RWPE2 (cell line): ENCODE data around the gene ZBTB22.
A peak's percentile ranks its signal among the peaks of the same experiment; 100 is the strongest.
"Not testable (repeated sequence)": the region's sequence is repeated elsewhere in the genome, so short reads cannot be mapped to it uniquely, and the experiment has no call there.

ENCODE experiments used
- ATAC-seq: fragments of 200-7000 bp; cut with Tn5 transposase; 3 replicates; pipeline ENCODE4 v1.9.1; 2021; ENCODE audit warnings: low read depth
- DNase-seq: peaks from one replicate; pipeline ENCODE4 v3.0.0-alpha.2; 2020; ENCODE audit warnings: low spot score
- H3K27ac ChIP-seq: fragments of 450-650 bp; 2 replicates; pipeline ENCODE4 v1.5.1; 2017; ENCODE audit warnings: mild to moderate bottlenecking; ENCODE audit not compliant: poor library complexity, severe bottlenecking
- H3K27me3 ChIP-seq: fragments of 250-450 bp; sonication (Bioruptor Pico); 2 replicates; pipeline ENCODE4 v1.5.1; 2021; ENCODE audit warnings: mild to moderate bottlenecking, moderate library complexity; ENCODE audit not compliant: insufficient read depth, poor library complexity, severe bottlenecking
- H3K36me3 ChIP-seq: fragments of 250-450 bp; sonication (Bioruptor Pico); 2 replicates; pipeline ENCODE4 v1.5.1; 2020; ENCODE audit warnings: low read depth, mild to moderate bottlenecking, moderate library complexity
- H3K4me1 ChIP-seq: fragments of 250-450 bp; sonication (Bioruptor Pico); 2 replicates; pipeline ENCODE4 v1.5.1; 2021; ENCODE audit warnings: mild to moderate bottlenecking, moderate library complexity; ENCODE audit not compliant: insufficient read depth, poor library complexity, severe bottlenecking
- H3K4me3 ChIP-seq: fragments of 250-450 bp; sonication (Bioruptor Pico); 2 replicates; pipeline ENCODE4 v1.5.1; 2021; ENCODE audit warnings: mild to moderate bottlenecking, moderate library complexity; ENCODE audit not compliant: severe bottlenecking
- H3K9me3 ChIP-seq: fragments of 250-450 bp; sonication (Bioruptor Pico); 2 replicates; pipeline ENCODE4 v1.5.1; 2021; ENCODE audit warnings: mild to moderate bottlenecking, moderate library complexity; ENCODE audit not compliant: severe bottlenecking
- TF ChIP-seq, protein P1 (sequence below): fragments of 450-650 bp; IDR thresholded peaks from one replicate; pipeline ENCODE4 v1.5.1; 2017; ENCODE audit warnings: mild to moderate bottlenecking, moderate library complexity; ENCODE audit not compliant: poor library complexity, severe bottlenecking

The ZBTB22 gene, protein sequence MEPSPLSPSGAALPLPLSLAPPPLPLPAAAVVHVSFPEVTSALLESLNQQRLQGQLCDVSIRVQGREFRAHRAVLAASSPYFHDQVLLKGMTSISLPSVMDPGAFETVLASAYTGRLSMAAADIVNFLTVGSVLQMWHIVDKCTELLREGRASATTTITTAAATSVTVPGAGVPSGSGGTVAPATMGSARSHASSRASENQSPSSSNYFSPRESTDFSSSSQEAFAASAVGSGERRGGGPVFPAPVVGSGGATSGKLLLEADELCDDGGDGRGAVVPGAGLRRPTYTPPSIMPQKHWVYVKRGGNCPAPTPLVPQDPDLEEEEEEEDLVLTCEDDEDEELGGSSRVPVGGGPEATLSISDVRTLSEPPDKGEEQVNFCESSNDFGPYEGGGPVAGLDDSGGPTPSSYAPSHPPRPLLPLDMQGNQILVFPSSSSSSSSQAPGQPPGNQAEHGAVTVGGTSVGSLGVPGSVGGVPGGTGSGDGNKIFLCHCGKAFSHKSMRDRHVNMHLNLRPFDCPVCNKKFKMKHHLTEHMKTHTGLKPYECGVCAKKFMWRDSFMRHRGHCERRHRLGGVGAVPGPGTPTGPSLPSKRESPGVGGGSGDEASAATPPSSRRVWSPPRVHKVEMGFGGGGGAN

GRCh38 chr6:33317669-33318425 is at the start of gene ZBTB22:
Gene ZBTB22 (minus strand): TSS chr6:33317744. CDS start chr6:33316916, 828 bp downstream.
- ATAC-seq = peak; percentile 80
- peak within 1 kb of the TSS; percentile 82 for H3K27ac ChIP-seq
- H3K4me3 ChIP-seq = peak within 1 kb of the TSS; percentile 47
- H3K36me3 ChIP-seq = peaks cover 31% of the 10 kb centered on the region
- H3K9me3 ChIP-seq = no peaks in the 10 kb centered on the region
- TF ChIP-seq, protein P1, sequence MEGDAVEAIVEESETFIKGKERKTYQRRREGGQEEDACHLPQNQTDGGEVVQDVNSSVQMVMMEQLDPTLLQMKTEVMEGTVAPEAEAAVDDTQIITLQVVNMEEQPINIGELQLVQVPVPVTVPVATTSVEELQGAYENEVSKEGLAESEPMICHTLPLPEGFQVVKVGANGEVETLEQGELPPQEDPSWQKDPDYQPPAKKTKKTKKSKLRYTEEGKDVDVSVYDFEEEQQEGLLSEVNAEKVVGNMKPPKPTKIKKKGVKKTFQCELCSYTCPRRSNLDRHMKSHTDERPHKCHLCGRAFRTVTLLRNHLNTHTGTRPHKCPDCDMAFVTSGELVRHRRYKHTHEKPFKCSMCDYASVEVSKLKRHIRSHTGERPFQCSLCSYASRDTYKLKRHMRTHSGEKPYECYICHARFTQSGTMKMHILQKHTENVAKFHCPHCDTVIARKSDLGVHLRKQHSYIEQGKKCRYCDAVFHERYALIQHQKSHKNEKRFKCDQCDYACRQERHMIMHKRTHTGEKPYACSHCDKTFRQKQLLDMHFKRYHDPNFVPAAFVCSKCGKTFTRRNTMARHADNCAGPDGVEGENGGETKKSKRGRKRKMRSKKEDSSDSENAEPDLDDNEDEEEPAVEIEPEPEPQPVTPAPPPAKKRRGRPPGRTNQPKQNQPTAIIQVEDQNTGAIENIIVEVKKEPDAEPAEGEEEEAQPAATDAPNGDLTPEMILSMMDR = no peak
- DNase-seq = peak; percentile 99
- peaks cover 31% of the 10 kb centered on the region for H3K4me1 ChIP-seq
- H3K27me3 ChIP-seq = no peaks in the 10 kb centered on the region

GRCh38 chr6:33367009-33367714 is 49.6 kb upstream of the ZBTB22 start:
- Histone ChIP-seq H3K4me1 (no peaks in the 10 kb centered on the region), H3K27me3 (no peaks in the 10 kb centered on the region), H3K36me3 (no peaks in the 10 kb centered on the region), H3K27ac (no peak overlapping the region), H3K4me3 (no peak overlapping the region), H3K9me3 (no peaks in the 10 kb centered on the region)
- no peak for DNase-seq
- ATAC-seq = no peak
- TF ChIP-seq, protein P1 = no peak

GRCh38 chr6:33365206-33365971 is 47.8 kb upstream of the ZBTB22 start:
- not testable (repeated sequence) for H3K36me3 ChIP-seq, DNase-seq, H3K9me3 ChIP-seq, H3K27ac ChIP-seq, ATAC-seq, H3K4me3 ChIP-seq, H3K27me3 ChIP-seq, H3K4me1 ChIP-seq

- H3K27me3 ChIP-seq, ATAC-seq, H3K36me3 ChIP-seq, H3K27ac ChIP-seq, H3K9me3 ChIP-seq, H3K4me3 ChIP-seq, H3K4me1 ChIP-seq, DNase-seq: not testable (repeated sequence)
Observed at GRCh38 chr6:33364475-33365205, 47.1 kb upstream of the ZBTB22 start.

GRCh38 chr6:33363486-33363885 is 45.9 kb upstream of the ZBTB22 start:
- H3K36me3 ChIP-seq, H3K4me1 ChIP-seq, DNase-seq, ATAC-seq, H3K4me3 ChIP-seq, H3K27ac ChIP-seq, H3K27me3 ChIP-seq, H3K9me3 ChIP-seq: not testable (repeated sequence)
